ENCODE data around the gene ZNF274.
"Not testable (repeated sequence)": the region's sequence is repeated elsewhere in the genome, so short reads cannot be mapped to it uniquely, and the experiment has no call there.

The ZNF274 gene

DNA sequence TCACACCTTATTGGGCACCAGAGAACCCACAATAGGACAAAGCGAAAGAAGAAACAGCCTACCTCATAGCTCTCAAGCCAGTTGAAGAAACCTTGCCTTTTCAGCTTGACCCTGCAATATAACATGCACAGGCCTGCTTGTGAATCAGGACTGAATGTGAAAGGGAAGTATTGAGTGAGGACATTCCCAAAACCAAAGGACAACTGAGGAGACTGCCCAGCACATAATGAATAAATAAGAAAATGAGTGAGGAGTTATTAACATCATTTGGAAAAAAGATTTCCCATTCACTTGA, 30.2 kb downstream of the ZNF274 start:
- no peak for DNase-seq

DNA sequence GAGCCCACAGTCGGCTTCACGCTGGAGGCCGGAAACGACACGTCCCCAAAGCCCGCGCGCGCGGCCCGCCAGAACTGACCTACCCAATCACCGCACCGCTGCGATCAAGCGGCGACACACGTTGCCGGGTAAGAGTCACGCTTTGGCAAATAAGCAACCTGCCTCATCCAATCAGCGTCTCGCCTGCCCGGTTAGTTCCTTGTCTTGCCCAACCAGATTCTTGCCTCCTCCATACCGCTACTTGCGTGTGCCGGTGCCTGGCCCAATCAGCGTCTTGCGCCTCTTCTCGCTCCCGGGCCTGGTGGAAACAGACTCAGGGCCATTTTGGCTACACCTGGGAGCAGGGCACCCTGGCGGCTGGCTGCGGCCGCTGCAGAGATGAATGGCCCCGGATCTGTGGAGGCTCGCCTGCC, 34.2 kb downstream of the ZNF274 start:
- DNase-seq: no peak

DNA sequence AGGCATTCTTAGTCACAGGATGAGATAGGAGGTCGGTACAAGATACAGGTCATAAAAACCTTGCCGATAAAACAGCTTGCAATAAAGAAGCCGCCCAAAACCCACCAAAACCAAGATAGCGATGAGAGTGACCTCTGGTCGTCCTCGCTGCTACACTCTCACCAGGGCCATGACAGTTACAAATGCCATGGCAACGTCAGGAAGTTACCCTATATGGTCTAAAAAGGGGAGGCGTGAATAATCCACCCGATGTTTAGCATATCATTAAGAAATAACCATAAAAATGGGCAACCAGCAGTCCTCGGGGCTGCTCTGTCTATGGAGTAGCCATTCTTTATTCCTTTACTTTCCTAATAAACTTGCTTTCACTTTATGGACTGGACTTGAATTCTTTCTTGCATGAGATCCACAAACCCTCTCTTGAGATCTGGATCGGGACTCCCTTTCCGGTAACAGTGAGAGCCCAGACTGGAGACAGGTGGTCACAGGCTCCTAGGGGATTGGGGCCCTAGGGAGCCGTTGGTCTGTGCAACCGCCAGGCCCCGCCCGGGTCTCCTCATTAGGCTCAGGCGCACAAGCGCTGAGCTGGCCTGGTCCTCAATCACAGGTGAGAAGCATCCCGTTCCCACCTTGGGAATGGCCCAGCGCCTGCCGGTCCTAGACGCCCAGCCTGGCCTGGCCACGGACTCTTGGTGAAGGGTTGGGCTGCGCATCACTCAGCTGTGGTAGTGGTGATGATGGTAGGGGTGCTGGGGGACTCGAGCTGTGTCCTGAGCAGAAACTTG, 34.9 kb downstream of the ZNF274 start:
- DNase-seq: no peak

DNA sequence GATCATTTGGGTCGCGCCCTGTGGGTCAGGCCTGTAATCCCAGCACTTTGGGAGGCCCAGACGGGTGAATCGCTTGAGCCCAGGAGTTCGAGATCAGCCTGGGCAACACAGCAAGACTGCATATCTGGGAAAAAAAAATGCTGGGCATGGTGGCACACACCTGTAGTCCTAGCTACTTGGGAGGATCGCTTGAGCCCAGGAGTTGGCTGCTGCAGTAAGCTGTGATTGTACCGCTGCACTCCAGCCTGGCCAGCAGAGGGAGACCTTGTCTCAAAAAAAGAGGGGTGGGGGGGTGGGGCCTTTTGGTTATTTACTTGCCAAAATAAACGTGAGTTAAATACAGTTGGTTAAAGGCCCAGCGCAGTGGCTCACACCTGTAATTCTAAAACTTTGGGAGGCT, 36.0 kb downstream of the ZNF274 start:
- peak; percentile 20 for DNase-seq

DNA sequence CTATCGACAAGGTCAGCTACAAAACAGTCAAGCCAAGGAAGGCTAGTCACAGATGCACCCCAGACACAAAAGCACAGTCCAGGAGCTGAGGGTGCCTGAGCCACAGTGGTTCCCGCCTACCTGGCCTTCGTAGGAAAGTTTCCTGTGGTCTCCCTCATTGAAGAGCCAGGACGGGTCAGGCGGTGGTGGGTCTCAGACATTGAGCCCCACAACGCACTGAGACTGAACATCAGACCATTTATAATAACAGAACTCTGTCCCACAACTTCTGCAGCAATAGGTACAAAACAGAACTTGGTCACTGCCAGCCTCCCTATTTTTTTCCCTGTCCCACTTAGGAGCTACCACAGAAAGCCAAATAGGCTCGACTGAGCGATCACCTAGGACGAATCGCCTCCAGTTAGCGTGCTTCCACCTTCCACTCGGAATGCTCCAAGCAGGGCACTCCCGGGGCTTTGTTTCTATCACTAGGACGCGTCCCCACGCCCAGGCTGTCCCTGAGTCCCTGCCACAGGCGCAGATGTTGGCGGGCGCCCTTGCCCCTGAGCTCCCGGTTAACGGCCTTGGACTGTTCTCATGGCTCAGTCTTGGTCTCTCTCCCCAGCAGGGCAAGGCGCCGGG, 45.2 kb downstream of the ZNF274 start:
- no peak for DNase-seq

DNA sequence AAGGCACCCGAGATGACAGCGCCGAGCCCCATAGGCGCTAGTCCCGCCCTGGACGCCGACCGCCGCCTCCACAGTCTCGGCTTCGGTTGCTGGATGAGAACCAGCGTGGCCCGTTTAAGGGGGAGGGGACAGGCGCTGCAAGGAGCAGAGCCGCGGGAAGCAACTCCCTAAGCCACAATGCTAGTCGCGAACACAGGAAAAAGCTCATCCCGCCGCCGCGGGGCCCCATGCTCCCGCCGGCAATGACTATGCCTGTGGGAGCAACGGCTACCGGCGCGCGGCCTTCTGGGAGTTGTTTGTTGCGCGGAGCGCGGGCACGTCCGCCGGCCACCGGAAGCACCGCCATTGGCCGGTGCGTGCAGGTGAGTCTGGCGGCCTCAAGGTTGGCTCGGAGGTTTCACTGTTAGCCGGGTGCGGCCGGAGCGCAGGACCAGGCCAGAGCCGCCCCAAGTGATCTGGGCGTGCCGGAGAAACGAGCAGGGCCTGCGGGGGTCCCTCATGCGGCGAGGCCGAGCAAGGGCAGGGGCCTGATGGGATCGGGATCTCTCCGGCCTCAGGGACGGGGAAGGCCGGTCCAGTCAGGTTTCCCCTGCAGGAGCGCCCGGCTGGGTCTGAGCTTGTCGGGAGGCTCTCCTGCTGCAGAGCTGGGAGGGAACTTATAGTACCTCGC, 45.9 kb downstream of the ZNF274 start, which contains the start of gene ZNF544:
Gene ZNF544, plus strand, starts transcription at position 330 of the 670 bp plus-strand sequence. CDS start 15,110 bp downstream, outside the sequence.
- peak; percentile 42 for DNase-seq

DNA sequence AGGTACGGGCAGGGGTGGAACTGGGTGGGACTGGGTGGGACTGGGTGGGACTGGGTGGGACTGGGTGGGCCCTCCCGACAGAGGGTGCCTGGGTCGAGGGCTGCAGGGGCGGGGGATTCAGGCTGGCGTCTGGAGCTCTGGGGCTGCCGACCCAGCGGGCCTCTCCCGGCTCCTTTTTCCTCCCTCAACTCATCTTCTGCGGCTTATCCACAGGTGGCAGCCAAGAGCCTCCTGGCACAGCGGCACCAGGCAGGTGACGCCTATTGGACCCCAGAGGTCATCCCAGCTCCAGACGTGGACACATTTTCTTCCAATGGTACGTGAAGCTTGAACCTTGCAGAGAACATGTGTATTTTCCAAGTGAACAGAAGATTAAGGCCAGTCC, 46.4 kb downstream of the ZNF274 start:
- DNase-seq: no peak

DNA sequence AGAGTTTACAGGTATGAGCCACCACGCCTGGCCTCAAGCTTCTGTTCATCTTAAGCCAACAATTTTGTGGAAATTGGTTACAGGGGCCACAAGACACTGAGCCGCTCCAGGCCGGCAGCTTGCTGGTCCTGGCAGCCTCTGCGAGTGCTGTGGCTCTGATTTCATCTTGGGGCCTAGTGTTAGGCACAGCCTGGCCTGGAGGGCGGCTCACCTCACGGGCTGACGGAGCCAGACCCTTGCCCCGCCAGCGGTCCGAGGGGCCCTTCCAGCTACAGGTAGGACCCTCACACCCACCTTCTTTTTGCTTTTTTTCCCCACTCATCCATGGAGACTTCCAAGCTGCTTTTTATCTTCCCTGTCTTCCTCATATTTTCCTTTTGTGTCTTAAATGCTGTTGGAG, 54.5 kb downstream of the ZNF274 start:
- DNase-seq: no peak

DNA sequence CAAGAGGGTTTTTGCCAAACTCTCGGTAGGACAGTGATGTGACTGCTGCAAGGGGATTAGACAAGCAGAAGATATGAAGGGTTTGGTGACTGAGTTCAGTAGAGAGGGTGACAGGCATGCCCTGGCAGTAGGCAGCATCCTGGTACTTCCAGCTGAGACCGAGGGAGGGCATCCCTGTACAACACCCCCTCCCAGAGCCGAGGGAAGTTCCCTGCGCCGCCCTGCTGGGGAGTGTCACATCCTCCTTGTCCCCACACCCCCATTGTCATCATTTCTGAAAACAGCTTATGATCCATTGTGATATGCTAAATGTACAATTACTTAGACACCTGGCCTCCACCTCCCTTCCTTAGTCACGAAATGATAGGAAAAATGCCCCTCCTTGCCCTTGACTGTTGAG, 60.5 kb downstream of the ZNF274 start:
- DNase-seq: no peak

DNA sequence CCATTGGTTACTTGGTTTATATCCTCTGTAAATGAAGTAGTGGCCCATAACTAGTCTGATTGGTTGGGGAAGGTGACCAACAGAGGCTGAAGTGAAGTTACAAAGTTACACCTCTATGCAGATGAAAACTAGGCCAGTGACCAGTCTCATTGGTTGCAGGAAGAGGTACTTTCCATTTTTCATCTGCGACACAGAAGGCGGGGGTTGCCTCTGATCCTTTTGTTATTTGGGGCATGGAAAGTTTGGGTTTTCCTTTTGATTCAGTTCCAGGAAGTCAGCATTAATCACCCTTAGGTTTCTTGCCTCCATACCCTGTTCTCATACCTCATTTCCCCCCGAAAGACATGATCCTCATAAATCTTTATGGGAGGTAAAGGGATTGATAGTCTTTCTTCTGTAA, 66.0 kb downstream of the ZNF274 start:
- DNase-seq: no peak

DNA sequence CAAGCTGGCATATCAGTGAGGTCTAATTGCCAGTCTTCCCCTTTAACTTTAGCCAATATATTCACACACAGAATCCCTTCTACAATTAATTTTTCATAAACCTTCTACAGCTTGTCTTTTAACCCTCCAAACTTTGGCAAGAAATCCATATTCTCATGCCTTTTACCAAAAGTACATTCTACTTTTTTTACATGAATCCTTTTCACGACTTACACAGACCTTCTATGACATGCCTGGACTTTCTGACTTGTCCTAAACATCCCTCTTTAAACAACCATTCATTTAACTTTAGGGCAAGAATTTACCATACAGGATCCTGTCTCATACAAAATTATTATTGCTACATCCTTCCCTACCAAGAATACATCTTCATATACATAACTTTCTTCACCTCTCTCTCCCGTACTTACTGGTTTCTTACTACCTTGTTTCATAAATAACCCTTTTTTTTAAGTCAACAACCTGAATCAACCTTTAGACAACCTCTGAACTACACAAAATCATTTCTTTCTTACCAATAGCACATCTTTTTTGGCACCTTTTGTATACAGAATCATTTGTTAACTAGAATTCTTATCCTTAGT, 69.3 kb downstream of the ZNF274 start:
- DNase-seq: no peak

DNA sequence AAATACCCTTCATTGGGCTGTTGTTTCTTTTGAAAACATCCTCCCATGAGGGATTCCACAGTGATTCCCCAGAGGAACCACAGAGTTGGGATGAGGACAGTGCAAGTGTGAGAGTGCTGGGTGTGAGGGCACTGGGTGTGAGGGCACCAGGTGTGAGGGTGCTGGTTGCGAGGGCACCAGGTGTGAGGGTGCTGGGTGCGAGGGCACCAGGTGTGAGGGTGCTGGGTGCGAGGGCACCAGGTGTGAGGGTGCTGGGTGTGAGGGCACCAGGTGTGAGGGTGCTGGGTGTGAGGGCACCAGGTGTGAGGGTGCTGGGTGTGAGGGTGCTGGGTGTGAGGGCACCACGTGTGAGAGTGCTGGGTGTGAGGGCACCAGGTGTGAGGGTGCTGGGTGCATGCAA, 75.4 kb downstream of the ZNF274 start:
- not testable (repeated sequence) for DNase-seq

DNA sequence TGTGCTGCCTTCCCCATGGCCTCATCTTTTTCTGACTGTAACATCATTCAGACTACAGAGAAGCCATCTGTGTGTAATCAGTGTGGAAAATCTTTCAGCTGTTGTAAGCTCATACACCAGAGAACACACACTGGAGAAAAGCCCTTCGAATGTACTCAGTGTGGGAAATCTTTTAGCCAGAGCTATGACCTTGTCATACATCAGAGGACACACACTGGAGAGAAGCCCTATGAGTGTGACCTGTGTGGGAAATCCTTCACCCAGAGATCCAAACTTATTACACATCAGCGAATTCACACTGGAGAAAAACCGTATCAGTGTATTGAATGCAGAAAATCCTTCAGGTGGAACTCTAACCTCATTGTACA, 78.7 kb downstream of the ZNF274 start:
- no peak for DNase-seq

DNA sequence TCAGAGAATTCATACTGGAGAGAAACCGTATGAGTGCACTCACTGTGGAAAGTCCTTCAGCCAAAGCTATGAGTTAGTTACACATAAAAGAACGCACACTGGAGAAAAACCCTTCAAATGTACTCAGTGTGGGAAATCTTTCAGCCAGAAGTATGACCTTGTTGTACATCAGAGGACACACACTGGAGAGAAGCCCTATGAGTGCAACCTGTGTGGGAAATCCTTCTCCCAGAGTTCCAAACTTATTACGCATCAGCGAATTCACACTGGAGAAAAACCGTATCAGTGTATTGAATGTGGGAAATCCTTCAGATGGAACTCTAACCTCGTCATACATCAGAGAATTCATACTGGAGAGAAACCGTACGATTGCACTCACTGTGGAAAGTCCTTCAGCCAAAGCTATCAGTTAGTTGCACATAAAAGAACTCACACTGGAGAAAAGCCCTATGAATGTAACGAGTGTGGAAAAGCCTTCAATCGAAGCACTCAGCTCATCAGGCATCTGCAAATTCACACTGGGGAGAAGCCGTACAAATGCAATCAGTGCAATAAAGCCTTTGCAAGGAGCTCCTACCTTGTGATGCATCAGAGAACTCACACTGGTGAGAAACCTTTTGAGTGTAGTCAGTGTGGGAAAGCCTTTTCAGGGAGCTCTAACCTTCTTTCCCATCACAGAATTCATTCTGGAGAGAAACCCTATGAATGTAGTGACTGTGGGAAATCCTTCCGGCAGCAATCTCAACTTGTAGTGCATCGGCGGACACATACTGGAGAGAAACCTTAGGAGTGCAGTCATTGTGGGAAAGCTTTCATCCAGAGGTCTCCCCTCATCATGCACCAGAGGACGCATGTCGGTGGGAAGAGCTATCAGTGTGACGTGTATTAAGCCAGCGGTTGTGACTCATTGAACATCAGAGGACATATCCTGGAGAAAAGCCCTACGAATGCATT, 79.4 kb downstream of the ZNF274 start:
- no peak for DNase-seq

DNA sequence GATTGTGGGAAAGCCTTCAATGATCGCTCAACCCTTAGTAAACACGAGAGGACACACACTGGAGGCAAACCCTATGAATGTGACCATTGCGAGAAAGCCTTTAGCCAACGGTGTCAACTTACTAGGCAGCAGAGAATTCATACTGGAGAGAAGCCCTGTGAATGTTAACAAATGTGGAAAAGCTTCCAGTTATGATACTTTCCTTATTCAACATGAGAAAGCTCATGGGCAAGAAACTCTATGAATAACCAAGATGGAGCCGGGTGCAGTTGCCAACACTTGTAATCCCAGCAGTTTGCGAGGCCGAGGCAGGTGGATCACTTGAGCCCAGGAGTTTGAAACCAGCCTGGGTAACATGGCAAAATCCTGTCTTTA, 80.0 kb downstream of the ZNF274 start:
- no peak for DNase-seq

All from CD4-positive, alpha-beta T cell treated with Interferon gamma for 1 hour (primary cell).